Urothelium cell line (cell line): ENCODE data around the gene USP13.
"Not testable (repeated sequence)": the region's sequence is repeated elsewhere in the genome, so short reads cannot be mapped to it uniquely, and the experiment has no call there.

Source experiments
- DNase-seq: peaks from one replicate; pipeline ENCODE4 v3.0.0; 2011; ENCODE audit warnings: low spot score, mixed read lengths
- FAIRE-seq: peaks from 2 replicates; lab custom pipeline; 2011; peaks lifted over from hg19 to GRCh38; lab: Jason Lieb, UNC

The USP13 gene, protein sequence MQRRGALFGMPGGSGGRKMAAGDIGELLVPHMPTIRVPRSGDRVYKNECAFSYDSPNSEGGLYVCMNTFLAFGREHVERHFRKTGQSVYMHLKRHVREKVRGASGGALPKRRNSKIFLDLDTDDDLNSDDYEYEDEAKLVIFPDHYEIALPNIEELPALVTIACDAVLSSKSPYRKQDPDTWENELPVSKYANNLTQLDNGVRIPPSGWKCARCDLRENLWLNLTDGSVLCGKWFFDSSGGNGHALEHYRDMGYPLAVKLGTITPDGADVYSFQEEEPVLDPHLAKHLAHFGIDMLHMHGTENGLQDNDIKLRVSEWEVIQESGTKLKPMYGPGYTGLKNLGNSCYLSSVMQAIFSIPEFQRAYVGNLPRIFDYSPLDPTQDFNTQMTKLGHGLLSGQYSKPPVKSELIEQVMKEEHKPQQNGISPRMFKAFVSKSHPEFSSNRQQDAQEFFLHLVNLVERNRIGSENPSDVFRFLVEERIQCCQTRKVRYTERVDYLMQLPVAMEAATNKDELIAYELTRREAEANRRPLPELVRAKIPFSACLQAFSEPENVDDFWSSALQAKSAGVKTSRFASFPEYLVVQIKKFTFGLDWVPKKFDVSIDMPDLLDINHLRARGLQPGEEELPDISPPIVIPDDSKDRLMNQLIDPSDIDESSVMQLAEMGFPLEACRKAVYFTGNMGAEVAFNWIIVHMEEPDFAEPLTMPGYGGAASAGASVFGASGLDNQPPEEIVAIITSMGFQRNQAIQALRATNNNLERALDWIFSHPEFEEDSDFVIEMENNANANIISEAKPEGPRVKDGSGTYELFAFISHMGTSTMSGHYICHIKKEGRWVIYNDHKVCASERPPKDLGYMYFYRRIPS

DNA sequence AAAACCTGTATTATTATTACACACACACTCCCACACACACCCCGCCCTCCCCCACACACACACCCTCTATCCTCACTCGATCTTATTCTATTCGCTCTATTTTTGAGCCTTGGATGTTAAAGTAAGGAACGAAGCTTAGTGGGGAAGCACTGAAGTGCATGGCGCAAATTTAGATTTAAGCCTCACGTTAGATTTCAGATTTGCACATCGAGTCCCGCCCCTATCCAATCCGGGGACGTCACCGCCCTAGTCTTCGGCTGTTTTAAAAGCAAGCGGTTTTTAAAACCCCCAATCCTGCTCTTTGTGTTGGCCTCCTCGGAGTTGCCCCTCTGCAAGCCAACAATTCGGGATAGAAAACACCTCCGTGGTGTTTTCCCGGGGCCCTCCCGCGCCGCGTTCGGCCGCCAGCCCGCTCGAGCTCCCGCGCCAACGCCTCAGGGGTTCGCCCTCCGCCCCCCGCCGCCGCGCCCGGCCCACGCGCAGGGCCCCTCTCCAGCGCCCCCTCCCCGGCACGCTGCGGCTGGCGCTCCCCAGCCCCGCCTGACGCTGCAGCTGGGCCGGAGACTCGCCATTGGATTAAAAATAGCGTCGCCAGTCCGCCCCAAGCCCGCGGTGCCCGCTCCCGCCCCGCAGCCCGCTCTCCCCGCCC lies at the start of gene USP13:
USP13 (plus strand) TSS at position 594 of the 649 bp plus-strand sequence. CDS start 186 bp downstream, outside the sequence.
- FAIRE-seq (no peak), DNase-seq (peak; percentile 85)

DNA sequence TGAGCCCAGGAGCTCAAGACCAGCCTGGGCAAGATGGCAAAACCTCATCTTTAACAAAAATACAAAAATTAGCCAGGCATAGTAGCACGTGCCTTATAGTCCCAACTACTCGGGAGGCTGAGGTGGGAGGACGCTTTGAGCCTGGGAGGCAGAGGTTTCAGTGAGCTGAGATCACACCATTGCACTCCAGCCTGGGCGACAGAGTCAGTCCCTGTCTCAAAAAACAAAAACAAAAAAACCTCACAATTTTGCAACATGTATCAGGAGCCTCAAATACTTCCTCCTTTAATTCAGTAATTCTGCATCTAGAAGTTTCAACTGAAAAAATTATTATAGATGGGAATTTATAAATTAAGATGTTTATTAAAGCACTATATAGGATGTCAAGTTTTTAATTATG lies 49.5 kb upstream of the USP13 start:
- no peak for DNase-seq
- FAIRE-seq: no peak

DNA sequence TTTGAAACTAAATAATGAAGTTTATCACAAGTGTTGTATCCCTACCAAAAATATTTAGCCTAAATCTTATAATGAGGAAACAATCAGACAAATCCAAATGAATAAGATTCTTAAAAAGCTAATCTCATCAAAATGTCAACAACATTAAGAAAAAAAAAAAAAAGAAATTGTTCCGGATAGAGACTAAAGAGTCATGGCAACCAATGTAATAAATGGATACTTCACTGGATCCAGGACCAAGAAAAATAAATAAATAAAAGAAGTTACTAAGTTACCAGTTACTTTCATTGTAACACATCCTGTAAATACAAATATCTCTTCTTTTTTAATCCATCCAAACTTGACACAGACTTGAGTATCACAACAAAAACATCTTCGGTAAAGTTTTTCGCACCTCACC lies 49.0 kb upstream of the USP13 start:
- DNase-seq (no peak), FAIRE-seq (no peak)

DNA sequence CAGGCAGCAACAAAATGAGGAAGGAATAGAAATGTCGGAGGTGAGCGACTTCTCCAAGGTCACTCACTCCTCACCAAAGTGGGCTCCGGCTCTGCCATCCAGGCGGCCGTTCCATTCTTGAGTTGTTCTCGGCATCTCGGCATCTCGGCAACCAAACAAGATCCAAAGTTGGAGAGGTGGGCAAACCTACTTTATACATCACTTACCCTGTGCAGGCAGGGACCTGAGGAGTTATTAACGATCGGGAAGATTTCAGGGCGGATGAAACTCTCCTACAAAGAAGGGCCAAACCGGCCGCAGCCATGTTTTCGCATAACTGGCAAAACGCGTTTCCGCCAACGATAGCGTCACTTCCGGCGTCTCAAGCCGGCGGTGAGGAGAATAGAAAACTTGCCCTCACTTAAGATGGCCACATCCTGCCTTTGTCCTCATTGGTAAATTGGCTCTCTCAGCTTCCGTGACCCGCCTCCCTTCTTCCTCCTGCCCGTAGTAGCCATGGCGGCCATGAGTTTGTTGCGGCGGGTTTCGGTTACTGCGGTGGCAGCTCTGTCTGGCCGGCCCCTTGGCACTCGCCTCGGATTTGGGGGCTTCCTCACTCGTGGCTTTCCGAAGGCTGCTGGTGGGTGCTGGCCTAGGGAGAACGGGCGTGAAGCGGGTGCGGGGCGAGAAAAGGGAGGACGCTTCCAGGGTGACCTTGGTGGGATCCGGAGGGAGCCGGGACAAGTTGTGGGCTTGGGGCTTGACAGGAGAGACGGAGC lies 48.3 kb upstream of the USP13 start, which contains the start of the genes MRPL47 and NDUFB5:
MRPL47 (minus strand) TSS at position 318 of the 758 bp plus-strand sequence; CDS start at position 304, 14 bp downstream.
NDUFB5 (plus strand) TSS at position 474 of the 758 bp plus-strand sequence; CDS start at position 496, 22 bp downstream.
- peak; percentile 77 for FAIRE-seq

DNA sequence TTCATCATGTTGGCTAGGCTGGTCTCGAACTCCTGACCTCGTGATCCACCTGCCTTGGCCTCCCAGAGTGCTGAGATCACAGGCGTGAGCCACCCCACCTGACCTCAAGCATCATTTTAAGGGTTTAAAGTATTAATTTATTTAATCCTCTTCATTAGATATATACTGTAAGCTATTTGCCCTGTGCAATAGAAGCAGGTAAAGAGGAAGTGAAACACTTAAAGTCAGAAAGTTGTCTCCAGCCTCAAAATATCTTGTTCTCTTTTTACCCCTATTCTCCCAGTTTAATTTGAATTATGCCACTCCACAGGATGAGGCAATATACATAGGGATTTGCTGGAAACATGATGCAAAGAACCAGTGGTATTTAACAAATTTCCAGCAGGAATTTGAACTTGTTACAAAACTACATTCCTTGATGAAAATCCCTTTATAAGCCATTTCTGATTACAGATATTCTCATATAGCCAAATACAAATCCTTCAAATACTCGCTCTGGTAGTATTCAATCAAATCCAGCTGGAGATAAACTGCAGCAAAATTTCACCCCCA lies 46.2 kb upstream of the USP13 start:
- DNase-seq (no peak), FAIRE-seq (no peak)

More for the DNA sequence above, 48.3 kb upstream of the USP13 start, which contains the start of the genes MRPL47 and NDUFB5:
- peak; percentile 95 for DNase-seq

DNA sequence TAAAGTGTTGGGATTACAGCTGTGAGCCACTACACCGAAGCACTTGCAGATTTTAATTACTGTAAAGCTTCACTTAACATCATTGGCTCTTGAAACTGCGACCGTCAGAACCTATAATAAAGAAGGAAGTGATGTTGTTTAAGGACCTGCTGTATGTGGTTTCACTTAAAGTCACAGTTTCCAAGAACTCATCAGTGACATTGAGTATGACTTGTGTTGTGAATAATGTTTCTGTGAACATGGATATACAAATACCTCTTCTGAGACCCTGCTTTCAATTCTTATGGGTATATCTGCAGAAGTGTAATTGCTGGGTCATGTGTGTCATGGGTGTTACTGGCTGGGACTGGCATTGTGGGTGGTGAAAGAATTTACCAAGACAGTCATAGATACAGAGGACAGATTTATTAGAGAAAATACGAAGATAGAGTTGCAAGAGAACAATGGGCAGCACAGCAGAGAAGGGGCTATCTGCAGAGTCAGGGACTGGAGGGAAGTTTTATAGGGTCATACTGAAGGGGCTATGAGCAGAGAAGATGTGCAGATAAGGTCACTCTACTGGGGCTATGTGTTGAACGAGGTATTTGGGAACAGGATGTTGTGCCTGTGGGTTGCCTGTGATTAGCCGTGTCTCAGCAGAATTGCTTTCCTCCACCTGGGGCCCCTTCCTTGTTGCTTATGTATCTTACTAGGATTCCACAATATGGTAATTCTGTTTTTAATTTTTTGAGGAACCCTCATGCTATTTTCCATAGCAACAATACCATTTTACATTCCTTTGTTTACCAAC lies 43.7 kb upstream of the USP13 start:
- no peak for DNase-seq
- no peak for FAIRE-seq

DNA sequence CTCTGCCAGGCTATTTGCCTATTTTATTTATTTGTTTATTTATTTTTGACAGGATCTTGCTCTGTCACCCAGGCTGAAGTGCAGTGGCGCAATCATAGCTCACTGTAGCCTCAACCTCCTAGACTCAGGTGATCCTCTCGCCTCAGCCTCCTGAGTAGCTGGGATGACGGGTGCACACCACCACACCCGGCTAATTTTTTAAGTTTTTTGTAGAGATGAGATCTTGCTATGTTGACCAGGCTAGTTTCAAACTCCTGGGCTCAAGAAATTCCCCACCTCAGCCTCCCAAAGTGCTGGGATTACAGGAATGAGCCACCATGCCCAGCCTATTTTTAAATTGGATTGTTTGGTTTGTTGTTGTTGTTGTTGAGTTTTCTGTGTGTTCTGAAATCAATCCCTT lies 42.8 kb upstream of the USP13 start:
- DNase-seq (no peak), FAIRE-seq (no peak)

DNA sequence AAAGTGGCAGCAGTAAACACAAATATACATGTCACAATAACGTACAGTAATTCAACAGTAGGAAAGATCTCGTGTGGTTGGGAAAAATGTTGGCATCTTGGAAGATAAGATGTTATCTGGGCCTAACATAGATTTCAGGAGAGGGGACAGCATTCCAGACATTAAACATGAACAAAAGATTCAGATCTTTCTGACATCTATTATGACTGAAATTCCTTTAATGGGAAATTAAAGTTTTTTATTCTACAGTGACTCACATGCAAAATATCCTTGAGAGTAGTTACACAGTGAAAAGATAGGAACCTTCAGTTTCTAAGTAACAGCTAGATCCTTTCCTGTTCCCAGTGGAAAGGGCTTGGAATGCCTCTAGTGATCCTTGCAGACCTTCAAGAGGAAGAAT lies 39.0 kb upstream of the USP13 start:
- FAIRE-seq: no peak
- DNase-seq: no peak

DNA sequence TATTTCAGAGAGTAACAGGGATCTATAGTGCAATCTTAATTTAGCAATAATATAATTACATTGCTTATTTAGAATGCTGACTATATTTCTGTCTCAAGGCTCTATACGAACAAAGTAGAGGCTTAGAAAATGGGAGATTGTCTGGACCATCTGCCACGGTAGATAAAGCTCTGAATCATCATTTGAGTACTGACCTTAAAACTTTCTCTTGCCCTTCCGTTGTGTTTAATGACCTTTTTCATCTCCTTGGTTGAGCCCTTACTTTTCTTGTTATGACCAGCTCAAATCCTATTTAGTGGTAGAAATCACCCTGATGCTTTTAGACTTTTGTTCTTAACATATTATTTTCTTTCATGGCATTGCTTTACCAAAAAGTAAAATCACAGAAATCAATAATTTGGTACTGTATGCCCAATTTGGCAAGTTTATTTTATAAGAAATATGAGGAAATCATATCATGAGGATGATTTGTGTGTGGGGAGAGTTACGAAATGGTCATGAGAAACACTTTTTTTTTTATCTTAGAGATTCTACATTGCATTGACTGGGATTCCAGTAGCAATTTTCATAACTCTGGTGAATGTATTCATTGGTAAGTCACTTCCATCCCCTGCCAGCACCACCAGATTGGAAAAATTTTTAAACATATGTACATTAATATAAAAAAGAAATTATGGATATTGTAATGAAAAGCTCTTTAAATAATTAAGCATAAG lies 37.2 kb upstream of the USP13 start:
- no peak for FAIRE-seq

DNA sequence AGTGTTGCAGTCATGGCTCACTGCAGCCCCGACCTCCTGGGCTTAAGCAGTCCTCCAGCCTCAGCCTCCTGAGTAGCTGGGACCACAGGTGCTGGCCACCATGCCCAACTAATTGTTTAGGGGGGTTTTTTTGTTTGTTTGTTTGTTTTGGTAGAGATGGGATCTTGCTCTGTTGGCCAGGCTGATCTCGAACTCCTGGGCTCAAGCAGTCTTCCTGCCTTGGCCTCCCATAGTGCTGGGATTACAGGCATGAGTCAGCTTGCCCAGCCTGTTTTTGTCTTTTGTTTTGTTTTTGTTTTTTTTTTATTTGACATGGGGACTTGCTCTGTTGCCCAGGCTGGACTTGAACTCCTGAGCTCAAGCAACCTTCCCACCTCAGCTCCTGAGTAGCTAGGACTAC lies 30.8 kb upstream of the USP13 start:
- no peak for FAIRE-seq
- DNase-seq: no peak

More for the DNA sequence above, 37.2 kb upstream of the USP13 start:
- no peak for DNase-seq

DNA sequence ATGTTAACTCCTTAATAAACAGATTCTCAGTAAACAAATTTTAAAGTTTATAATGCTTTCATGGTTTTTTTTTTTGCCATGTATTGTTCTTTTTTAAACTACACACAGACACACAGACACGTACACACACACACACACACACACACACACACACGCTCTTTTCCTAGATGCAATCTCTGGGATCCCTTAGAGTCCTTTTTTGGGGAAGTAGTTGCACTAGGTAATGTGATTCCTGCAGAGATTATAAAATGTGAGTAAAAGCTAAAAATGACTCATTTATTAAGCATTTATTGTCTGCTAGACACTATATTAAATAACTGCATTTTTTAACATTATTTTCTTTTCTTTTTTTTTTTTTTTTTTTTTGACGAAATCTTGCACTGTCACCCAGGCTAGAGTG lies 28.4 kb upstream of the USP13 start:
- DNase-seq (no peak), FAIRE-seq (no peak)

DNA sequence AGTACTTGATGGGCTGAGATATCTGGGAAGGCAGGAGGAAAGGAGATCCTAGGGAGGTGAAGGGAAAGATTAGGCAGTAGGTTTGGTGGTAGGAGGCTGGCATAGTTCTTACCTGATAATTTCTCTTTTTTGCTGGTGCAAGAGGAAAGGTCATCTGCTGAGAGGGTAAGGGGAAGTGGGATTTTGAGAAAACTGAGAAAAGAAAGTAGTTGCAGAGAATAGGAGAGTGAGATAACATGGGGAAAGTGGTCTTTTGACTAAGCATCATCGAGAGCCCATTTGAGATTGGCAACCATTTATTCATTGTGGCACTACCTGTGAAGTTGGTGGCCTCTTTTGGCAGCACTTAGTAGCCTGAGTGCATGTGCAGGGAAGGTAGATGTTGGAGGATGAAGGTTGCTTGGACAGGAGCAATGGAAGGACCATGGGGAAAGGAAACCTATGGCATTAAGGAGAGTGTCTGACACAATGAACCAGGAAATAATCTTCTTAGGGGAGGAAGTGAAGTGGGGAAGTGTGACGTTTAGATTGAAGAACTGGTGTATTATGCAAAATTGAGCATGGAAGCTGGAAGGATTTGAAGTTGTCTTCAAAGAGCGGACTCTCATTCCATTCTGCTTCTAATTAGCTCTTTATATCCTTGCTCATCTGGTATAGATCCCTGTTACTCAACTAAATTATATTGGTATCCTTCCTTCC lies 21.9 kb upstream of the USP13 start:
- FAIRE-seq: no peak

DNA sequence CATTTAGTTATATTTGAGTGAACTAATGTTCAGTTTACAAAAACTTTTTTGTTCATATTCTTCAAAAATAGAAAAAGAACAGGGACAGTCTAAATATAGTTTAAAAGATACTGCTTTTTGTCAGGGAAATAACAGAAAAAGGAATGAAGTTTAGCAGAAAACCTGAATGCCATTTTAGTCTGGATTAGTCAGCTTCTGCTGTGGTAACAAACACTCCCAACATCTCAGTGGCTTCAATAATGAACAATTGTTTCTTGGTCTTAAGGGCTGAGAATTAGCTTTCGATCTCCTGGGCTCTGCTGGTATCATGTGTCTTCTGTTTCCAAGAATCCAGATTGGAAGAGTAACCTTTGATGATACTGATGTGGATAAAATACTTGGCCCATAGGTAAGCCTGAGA lies 12.4 kb upstream of the USP13 start:
- DNase-seq (no peak), FAIRE-seq (no peak)

More for the DNA sequence above, 21.9 kb upstream of the USP13 start:
- DNase-seq: no peak

DNA sequence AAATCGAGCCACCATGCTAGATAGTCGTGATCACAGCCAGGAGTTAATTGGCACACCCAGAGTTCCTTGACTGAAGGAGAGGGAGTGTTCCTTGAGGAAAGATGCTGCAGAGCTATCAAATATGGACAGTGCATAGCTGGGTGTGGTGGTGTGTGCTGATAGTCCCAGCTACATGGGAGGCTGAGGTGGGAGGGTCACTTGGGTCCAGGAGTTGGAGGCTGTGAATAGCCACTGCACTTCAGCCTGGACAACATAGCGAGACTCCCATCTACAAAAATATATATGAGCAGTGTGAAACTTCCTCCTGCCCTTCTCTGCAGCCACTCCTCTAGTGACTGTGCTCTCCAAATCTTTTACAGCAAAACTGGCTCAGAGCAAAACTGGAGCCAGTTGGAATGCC lies 10.0 kb upstream of the USP13 start:
- no peak for FAIRE-seq

DNA sequence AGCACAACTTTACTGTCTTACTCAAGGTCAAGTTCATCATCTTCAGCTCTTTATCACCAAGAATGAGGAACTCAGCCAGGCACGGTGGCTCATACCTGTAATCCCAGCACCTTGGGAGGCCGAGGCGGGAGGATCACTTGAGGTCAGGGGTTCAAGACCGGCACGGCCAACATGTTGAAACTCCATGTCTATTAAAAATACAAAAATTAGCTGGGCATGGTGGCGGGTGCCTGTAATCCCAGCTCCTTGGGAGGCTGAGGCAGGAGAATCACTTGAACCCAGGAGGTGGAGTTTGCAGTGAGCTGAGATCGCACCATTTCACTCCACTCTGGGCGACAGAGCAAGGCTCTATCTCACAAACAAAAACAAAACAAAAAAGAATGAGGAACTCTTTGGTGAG lies 9.0 kb upstream of the USP13 start:
- FAIRE-seq, DNase-seq: not testable (repeated sequence)

More for the DNA sequence above, 10.0 kb upstream of the USP13 start:
- DNase-seq: no peak

DNA sequence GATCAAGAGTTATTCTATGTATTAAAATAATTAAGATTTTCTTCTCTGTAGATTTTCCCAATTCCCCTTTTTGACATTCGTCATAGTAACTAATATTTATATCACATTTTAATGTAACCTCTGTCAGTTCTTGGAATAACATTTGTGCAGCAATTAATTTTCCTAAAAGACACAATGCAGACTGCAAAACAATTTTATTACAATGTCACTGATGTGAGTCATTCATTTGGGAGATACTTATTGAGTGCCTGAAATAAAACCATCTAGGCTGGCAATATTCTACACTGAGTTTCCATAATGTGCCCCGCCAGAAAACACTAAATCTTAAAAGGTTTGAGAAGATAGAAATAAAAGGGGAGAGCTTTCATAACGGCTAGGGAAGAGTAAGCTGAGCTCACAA lies 6.7 kb upstream of the USP13 start:
- FAIRE-seq (no peak), DNase-seq (no peak)

DNA sequence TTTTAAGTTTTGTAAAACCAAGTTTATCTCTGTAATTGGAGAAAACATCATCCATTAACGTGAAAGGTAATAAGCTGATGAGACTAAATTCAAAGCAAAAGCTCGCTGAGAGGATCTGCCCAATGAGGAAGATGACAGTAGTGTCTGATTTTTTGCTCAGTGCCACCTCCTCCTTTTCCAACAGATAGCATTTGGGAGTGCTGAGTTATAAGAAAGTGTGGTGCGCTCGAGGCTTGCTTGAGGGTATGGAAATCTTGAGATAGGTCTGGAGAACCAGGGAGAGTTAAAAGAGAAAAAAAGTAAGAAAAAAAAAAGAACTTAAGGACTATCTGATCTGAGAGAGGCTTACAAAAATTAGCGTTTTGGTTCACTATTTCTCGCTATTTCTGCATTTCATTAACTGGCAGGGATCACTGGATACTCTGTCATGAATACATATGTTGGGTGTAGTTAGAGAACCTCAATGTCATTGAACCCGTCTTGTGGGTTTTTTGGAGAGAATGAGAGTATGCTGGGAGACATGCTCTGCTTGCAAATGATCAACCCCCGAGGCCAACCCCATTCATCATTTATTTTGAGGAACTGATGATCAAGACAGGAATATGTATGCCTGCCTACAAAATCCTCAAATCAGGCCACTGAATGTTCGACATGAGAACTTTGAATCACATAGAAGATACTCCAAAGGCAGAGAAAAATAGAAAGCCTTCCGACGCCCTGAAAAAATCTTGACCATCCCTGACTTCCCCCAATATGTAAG lies 973 bp upstream of the USP13 start:
- no peak for FAIRE-seq
- DNase-seq: no peak
